HG03139 (cell line): Measurements from ENCODE around the gene PRSS38.

Source experiments
- ATAC-seq: cut with Tn5 transposase; IDR thresholded peaks from one replicate; pipeline ENCODE4 v1.9.1; 2021; ENCODE audit not compliant: unreplicated experiment

Gene PRSS38

GRCh38 chr1:227815468-227816409 lies at the start of gene PRSS38:
Gene PRSS38, plus strand, starts transcription at chr1:227815675. Its CDS starts 42 bp downstream, at chr1:227815717.
- ATAC-seq: no peak

- no peak for ATAC-seq
Measured at GRCh38 chr1:227766015-227766634, 49.4 kb upstream of the PRSS38 start.

DNA sequence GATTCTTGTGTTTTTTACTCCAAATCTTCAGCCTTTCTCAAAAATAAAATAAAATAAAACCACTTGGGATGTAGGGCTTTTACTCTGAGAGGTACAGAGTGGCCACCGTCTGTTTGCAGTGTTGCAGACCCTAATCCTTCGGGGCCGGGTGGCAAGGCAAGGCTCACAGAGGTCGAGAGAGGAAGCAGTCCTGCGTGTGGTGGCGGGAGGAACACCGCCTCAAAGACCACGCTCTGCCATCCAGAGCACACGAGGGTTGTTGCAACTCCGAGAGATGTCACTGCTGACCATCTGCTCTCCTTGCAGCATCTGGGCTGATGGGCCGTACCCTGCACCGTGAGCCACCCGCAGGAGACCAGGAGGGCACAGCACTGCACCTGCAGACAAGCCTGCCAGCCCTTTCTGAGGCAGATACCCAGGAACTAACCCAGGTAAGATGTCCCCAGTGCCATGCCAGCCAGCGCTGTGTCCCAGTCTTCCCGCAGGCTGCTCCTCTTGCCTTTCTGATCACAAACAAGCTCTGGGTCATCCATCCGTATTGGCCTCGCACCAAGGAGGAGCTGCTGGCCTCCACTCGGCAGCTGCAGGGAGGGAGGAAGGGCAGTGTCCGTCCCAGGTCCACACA lies 48.7 kb upstream of the PRSS38 start:
- no peak for ATAC-seq

DNA sequence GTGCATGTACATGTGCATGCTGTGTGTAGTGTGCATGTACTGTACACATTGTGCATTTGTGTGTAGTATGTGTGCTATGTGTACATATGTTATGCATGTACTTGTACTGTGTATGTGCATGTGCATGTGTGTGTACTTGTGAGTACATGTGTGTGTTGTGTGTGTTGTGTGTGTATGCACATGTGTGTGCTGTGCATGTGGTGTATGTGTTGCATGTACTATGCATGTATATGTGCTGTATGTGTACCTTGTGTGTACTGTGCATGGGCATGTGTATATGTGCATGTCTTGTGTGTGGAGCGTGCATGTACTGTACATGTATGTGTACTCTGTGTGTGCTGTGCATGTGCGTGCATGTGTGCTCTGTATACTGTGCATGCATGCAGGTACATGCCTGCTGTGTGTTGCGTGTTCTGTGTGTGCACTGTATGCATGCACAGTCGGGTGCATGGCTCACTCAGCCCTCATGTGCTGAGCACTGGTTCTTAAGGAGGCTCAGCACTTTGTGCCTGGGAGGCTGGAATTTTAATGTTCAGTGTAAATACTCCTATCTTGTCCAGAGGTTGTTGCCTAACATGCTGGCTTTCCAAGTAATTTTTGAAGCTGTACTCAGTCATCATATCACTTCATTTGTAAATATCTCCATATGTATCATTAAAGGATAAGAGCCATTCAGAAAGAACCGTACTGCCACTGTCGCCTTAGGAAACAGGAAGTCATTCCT lies 47.9 kb upstream of the PRSS38 start:
- ATAC-seq: no peak

GRCh38 chr1:227768125-227768439 lies 47.4 kb upstream of the PRSS38 start:
- no peak for ATAC-seq

- no peak for ATAC-seq
Measured at GRCh38 chr1:227768640-227769039, 46.8 kb upstream of the PRSS38 start.

DNA sequence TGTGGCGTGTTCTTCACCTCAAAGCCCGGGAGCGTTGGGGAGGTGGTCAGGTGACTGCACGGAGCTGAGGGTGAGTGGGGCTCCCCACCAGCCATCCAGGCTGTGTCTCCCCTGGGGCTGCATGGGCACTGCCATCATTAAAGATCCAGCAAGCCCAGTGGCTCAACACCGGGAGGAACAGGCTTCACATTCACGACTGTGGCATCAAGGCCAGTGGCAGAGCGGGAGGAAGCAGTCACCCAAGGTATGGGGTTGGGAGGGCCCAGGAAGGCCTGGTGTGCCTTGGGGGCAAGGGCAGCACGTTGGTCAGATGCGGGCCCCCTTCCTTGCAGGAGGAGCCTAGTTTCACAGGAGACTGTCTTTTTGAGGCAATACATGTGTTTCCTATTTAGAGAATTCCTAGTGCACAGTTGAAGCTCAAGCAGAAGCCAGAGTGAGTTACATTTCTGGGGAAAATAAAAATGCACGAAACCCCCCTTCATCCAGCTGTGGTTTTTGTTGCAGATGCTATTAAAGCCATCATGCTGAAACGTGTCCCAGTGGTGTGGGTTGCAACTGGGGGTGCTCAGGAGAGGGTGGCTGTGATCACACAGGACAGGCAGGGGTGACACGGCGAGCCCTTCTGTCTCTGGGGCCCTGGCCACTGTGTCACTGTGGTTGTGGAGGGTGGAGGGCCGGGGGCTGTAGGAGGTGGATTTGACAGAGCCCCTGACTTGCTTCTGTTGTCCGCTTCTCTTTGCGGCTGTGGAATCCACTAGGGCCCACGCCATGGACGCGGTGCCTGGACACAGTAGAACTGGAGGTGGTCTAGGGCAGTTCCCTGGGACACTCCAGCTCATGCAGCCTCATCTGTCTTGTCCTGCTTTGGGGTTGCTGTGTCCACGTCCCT lies 46.2 kb upstream of the PRSS38 start:
- no peak for ATAC-seq

DNA sequence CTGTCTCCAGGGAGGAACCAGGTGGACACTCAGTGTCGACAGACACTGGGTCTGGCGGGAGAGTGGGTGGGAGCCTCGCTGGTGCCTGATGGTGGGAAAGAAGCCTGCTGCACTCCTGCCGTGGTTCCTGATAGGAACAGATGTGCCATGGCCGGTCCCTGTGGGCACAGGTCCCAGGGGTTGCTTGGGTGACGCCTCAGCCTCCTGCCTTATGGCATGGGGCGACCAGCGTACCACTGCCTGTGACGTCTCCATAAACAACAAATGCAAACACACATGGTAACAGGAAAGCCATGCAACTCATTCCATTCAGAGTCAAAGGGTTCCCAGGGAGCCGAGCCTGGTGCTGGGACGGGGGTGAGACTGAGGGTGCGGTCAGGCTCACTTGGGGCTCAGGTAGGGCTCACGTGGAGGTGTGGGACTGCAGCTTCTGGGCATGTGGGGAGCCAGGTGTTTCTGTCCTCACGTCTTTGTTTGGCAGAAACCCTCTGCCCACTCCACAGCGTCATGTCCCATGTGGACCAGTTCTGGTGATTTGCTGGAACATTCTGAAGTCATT lies 45.5 kb upstream of the PRSS38 start:
- ATAC-seq: no peak

DNA sequence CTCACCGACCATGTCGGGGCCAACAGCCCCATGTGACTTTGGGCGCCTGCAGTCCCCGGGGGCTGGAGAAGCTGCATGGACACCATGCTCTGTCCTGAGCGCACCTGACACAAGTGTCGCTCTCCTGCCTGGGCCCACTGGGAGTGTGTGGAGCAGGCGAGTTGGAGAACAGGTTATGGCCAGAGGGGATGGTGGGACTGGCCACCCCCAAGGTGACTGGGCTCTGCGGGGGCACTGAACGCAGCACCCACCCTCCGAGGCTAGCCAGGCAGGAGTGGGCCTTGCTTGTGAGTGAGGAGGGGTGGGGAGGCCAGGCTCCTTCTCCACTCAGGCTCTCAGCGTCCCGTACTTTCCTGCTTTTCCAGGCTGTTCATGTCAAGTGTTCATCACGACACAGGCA lies 44.7 kb upstream of the PRSS38 start:
- no peak for ATAC-seq

- no peak for ATAC-seq
Measured at GRCh38 chr1:227771326-227771725, 44.1 kb upstream of the PRSS38 start.

GRCh38 chr1:227771771-227772170 lies 43.7 kb upstream of the PRSS38 start:
- no peak for ATAC-seq

DNA sequence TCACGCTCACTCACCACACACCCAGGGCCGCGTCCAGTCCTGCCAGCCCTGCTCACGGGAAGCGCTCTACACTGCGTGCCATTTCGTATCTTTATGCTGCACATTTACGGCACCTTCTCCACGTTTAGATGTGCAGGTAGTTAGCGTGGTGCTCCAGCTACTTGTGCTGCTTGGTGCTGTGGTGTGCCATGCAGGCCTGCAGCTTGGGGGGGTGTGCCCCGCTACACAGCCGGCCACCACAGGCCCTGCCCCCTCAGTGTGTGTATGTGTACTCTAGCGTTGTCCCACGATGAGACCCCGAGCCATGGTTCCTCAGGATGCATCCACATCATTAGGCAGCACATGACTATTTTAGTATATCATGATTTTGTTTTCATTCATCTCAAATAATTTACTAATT lies 41.9 kb upstream of the PRSS38 start:
- no peak for ATAC-seq

GRCh38 chr1:227774051-227774731 lies 41.3 kb upstream of the PRSS38 start:
- ATAC-seq: no peak

DNA sequence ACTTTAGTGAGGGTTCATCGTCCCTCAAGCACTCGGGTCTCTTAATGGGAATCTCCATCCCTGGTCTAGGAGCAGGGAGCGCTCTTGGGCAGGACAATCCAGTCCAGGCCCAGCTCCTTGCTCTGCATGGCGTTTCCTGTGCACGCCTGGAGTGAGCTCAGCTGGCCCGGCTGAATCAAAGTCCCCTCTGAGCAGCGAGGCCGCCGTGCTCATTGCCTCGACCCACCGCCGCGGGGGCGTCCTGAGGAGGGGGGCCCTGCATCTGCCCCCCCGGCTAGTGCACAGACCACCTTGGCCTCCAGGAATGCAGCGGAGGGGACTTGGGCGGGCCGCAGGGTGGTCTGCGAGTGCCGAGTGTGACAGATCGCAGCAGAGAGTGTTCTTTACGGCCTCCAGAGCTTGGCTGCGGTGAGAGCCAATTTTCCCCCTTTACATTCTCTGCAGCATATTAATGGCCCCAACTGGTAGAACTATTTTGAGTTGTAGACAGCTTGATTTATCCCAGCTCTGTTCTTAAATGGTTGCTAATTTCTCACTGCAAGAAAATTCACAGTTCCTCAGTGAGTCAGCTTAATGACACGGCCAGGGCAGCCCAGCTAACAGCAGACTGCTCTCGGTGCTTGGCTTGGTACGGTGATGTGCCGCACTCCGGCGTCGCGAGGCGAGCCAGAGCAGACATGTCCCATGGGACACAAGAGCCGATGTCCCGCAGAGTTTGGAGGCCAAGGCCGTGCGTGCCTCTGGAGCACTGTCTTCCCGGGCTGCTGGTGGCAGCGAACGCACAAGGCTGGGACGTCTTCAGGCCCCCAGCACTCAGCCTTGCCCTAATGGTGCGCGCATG lies 40.4 kb upstream of the PRSS38 start:
- ATAC-seq: no peak

- no peak for ATAC-seq
Measured at GRCh38 chr1:227775841-227776240, 39.6 kb upstream of the PRSS38 start.

- no peak for ATAC-seq
Measured at GRCh38 chr1:227776331-227776771, 39.1 kb upstream of the PRSS38 start.

DNA sequence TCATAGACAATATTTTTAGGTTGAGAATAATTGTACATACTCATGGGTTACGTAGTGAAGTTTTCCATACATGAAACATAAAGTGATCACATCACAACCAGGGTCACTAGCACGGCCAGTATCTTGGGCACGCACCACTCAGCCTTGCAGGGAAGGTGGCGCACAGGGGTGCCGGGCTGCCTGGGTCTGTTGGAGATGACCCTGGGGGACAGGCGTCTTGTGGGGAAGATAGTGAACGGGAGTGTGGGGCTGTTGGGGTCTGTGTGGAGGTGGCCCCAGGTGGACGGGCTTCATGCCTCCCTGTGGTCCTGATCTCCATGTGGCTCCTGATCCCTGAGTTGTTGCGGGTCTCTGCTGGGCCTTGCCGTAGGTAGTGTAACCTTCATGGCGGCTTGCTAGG lies 38.3 kb upstream of the PRSS38 start:
- ATAC-seq: no peak

DNA sequence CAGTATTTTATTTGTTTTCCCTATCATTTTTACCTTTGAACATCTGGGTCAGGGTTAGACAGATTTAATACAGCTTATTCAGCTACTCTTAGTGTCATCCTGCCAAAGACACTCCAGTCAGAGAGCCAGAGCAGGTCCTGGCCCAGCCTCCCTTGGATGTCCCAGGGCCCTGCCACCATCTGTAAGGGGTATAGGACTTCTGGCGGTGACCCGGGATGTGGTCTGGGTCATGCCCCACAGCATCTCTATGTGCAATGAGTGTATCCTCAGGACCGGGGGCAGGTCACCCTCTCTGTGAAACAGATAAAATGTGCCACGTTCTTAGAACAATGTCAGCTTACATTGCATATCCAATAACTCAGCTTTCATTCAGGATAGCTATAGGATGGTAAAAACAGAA lies 37.8 kb upstream of the PRSS38 start:
- no peak for ATAC-seq
